HCEC 1CT (cell line): Measurements from ENCODE around the gene PGAM2.
A peak's percentile ranks its signal among the peaks of the same experiment; 100 is the strongest.

Experiments
- DNase-seq: peaks from one replicate; pipeline ENCODE4 v3.0.0-alpha.2; 2017

Gene PGAM2

GRCh38 chr7:44065431-44066110 lies at the start of gene PGAM2:
Gene PGAM2 (minus strand): TSS chr7:44065567. CDS start chr7:44065529, 38 bp downstream.
- DNase-seq = no peak

GRCh38 chr7:44114586-44115310 lies 49.4 kb upstream of the PGAM2 start:
- no peak for DNase-seq

GRCh38 chr7:44113764-44114354 lies 48.5 kb upstream of the PGAM2 start:
- no peak for DNase-seq

DNA sequence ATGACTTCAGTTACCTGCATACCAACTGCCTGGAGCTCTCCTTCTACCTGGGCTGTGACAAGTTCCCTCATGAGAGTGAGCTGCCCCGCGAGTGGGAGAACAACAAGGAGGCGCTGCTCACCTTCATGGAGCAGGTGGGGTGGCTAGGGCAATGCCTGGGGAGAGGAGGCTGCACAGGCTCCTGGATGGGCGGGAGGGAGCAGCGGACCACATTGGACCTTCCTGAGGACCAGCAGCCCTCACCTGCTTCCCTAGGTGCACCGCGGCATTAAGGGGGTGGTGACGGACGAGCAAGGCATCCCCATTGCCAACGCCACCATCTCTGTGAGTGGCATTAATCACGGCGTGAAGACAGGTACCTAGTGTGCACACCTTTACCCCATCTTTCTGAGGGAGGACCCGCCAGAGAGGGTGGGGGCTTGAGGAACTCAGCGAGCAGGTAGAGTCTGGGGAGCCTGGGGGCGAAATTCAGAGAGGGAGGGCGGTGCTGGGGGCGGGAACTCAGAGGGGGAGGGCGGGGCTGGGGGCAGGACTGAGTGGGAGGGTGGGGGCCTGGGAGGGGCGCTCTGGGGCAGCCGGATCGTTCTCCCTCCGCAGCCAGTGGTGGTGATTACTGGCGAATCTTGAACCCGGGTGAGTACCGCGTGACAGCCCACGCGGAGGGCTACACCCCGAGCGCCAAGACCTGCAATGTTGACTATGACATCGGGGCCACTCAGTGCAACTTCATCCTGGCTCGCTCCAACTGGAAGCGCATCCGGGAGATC lies 47.8 kb upstream of the PGAM2 start:
- no peak for DNase-seq

- no peak for DNase-seq
Measured at GRCh38 chr7:44112231-44112996, 47.0 kb upstream of the PGAM2 start.

- DNase-seq = no peak
Measured at GRCh38 chr7:44111761-44112160, 46.4 kb upstream of the PGAM2 start.

DNA sequence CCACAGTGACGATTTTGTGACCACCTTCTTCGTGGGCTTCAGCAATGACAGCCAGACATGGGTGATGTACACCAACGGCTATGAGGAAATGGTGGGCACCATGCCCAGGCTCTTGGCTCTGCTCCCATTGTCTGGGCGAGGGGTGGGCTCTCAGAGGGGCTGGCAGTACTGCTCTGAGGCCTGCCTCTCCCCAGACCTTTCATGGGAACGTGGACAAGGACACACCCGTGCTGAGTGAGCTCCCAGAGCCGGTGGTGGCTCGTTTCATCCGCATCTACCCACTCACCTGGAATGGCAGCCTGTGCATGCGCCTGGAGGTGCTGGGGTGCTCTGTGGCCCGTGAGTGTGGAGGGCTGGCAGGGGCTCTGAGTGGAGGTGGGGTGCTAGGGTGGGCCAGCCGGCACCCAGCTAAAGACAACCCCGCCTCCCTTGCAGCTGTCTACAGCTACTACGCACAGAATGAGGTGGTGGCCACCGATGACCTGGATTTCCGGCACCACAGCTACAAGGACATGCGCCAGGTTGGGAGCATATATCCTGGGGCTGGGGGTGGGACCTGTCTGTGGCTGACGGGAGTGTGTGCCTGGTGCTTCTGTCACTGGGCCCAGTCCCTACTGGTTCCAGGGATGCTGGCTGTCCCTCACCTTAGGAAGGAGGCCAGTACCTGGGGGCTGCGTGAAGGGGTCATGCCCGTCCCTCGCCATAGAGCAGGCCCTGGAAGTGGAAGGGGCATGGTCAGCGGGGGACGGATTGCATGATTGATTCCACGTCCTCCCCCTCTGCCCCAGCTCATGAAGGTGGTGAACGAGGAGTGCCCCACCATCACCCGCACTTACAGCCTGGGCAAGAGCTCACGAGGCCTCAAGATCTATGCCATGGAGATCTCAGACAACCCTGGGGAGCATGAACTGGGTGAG lies 45.6 kb upstream of the PGAM2 start:
- DNase-seq = no peak

DNA sequence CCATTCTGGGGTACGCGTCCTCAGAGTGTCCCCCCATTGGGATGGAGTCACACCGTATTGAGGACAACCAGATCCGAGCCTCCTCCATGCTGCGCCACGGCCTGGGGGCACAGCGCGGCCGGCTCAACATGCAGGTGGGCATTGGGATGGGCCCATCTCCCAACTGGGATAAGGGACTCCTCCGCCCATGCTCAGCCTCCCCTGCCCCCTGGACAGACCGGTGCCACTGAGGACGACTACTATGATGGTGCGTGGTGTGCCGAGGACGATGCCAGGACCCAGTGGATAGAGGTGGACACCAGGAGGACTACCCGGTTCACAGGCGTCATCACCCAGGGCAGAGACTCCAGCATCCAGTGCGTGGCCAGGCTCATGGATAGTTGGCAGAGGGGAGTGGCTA lies 44.6 kb upstream of the PGAM2 start:
- no peak for DNase-seq

GRCh38 chr7:44108768-44109750 lies 43.7 kb upstream of the PGAM2 start:
- no peak for DNase-seq

- no peak for DNase-seq
Measured at GRCh38 chr7:44107961-44108767, 42.8 kb upstream of the PGAM2 start.

- DNase-seq = no peak
Measured at GRCh38 chr7:44107116-44107960, 42.0 kb upstream of the PGAM2 start.

DNA sequence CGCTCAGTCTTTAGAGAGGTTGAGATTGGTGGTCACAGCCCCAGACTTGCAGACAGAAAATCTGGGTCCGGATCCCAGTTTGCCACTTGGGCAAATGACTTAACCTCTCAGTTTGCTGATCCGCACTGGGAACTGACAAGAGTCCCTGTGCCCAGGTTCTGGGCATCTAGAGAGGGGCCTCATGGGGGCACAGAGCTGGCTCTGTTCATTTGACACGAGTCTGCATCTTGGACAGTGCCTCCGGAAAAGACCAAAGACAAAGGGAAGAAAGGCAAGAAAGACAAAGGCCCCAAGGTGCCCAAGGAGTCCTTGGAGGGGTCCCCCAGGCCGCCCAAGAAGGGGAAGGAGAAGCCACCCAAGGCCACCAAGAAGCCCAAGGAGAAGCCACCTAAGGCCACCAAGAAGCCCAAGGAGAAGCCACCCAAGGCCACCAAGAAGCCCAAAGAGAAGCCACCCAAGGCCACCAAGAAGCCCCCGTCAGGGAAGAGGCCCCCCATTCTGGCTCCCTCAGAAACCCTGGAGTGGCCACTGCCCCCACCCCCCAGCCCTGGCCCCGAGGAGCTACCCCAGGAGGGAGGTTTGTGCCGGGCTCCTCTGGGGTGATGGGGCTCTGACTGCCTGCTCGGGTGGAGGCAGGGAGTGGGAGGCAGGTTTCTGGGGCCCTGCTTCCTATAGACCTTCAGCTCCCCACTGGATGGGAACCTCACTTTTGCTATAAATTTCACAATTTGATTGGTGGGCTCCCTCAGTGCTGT lies 41.1 kb upstream of the PGAM2 start:
- no peak for DNase-seq

DNA sequence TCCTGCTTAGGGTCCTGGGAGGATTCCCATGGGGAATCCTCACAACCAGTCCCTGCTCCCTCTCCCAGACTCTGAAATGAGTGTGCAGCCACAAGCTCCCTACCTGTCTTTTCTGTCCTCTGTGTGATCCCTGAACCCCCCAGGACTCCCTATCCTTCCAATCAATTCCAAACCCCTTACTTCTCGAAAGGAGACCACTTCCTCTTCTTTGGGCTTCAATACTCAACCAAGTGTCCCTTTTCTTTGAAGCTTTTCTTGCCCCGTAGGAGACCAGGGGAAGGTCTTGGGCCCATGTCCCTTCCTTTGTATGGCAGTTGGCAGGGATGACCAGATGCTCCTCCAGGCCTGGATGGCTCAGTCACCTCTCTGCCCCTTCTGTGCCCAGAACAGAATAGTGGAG lies 40.5 kb upstream of the PGAM2 start:
- no peak for DNase-seq

DNA sequence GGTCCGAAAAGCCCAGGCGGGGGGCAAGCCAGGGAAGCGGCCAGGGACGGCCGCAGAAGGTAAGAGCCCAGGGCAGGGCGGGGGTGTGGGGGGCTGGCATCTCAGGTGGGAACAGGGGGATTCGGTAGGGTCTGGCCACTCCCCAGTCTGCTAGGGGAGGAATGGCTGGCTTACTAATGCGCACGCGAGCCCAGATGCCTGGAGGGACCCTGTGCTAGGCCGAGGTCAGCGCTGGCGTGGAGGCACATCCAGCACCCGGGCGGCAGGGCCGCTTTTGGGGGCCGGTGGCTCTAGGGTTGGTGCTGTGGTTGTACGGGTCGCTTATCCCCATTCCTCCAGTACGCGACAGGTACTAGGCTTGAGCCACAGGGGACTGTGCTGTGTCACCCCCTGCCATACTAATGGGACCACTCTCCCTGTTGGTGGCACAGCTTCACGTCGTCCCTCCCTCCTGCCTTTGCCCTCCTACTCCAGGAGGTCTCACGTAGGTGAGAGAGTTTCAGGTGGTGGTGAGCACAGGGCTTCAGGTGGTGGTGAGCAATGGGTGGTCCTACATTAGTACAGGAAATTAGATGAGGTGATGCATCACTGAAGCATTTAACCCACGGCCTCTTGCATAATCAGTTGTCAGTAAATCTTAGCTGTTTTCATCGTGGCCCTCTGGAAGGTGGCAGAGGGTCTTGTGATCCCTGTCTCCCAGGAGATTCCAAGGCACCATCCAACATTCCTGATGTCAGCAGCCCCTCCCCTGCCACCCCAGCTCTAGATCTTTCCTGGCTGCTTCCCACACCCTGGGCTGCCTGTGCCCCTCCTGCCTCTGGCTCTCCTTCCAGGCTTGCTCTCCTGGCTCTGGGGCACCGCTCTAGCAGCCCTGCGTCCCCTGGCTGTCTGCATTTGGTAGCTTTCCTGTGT lies 39.7 kb upstream of the PGAM2 start:
- peak; percentile 65 for DNase-seq

DNA sequence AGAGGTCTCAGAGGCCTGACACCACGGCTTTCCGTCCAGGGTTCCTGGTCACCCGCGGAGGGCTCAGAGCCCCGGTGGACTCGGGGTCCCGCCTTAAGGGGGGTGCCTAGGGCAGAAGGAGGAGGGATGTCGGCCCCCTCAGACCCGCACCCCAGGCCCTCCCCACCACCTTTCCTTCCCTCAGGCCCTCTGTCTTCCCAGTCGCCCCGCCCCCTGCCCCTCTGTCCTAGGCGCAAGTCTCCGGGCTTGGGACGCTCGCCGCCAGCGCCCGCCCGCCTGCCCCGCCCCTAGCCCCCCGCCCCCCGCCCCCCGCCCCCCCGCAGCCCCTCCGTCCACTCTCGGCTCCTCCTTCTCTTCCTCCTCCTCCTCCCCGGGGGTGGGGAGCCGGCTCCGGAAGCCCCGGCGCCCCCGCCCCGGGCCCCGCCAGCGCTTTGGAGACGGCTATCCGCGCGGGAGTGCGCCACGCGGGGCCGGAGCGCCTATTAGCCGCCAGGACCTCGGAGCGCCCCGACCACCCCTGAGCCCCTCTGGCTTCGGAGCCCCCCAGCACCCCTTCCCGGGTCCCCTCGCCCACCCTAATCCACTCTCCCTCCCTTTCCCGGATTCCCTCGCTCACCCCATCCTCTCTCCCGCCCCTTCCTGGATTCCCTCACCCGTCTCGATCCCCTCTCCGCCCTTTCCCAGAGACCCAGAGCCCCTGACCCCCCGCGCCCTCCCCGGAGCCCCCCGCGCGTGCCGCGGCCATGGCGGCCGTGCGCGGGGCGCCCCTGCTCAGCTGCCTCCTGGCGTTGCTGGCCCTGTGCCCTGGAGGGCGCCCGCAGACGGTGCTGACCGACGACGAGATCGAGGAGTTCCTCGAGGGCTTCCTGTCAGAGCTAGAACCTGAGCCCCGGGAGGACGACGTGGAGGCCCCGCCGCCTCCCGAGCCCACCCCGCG lies 38.8 kb upstream of the PGAM2 start, which contains the start of gene AEBP1:
Gene AEBP1 (plus strand): TSS at position 423 of the 937 bp plus-strand sequence. CDS start 321 bp downstream, at position 744.
- peak; percentile 22 for DNase-seq
